ENCODE data around the gene PROB1. TPM values are rescaled to one million over a fixed set of nuclear protein-coding genes. Genes with fewer than 3 reads are reported as not detected.

The PROB1 gene
- total and polyA plus RNA-seq, 7 donors, result 15.2 to 86.7 (median 42.3) TPM

- Histone ChIP-seq H3K27ac (no peak overlapping the region), H3K9me3 (no peaks in the 10 kb centered on the region), H3K27me3 (ENCODE audit: insufficient read depth in 3 of 3, low read length in 2 of 3) (no peaks in the 10 kb centered on the region), H3K4me3 (no peak overlapping the region), H3K36me3 (ENCODE audit: insufficient read depth in 1 of 2, low read depth in 1 of 2) (no peaks in the 10 kb centered on the region), H3K4me1 (peaks cover 17% of the 10 kb centered on the region)
- intact Hi-C loops (cut with DNase I), result no loop called here
- 85 to 88% (median 85%) methylated on average over 13 of the region's 13 CpGs for WGBS, 3 donors
- DNase-seq, result no peak
- TF ChIP-seq, protein P1, sequence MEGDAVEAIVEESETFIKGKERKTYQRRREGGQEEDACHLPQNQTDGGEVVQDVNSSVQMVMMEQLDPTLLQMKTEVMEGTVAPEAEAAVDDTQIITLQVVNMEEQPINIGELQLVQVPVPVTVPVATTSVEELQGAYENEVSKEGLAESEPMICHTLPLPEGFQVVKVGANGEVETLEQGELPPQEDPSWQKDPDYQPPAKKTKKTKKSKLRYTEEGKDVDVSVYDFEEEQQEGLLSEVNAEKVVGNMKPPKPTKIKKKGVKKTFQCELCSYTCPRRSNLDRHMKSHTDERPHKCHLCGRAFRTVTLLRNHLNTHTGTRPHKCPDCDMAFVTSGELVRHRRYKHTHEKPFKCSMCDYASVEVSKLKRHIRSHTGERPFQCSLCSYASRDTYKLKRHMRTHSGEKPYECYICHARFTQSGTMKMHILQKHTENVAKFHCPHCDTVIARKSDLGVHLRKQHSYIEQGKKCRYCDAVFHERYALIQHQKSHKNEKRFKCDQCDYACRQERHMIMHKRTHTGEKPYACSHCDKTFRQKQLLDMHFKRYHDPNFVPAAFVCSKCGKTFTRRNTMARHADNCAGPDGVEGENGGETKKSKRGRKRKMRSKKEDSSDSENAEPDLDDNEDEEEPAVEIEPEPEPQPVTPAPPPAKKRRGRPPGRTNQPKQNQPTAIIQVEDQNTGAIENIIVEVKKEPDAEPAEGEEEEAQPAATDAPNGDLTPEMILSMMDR (IDR thresholded peaks at IDR 0.05), result no peak
- no peak for ATAC-seq
Measured at GRCh38 chr5:139378941-139379361, 16.0 kb downstream of the PROB1 start.

DNA sequence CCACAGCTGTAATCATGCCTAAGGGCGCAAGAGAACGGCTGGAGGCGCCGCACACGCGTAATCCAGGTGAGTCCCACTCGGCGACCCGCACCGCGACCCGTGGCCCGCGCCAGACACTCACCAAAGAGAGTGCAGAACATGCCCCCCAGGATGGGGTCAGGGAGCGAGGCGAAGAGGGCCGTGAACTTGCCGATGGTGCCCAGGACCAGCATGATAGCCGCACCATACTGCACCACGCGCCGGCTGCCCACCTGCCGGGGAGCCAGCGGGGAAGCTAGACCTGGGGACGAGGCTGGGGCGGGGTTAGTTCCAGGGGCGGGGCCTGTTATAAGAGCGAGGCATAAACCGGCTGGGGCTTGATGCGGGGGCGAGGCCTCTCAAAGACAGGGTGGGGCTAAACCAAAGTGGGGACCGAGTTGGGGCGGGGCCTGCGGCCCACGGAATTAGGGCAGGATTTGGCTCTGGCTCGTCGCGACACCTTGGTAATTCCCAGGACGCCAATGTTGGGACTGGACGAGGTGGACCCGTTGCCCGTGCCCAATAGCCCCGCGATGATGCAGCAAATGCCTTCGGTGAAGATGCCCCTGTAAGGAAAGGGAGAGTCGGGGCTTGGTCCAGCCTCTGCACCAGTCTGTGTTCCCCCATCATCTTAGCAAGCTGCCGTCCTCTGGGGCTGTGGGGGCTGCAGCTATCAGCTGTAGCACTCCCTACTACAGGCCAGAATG, 16.6 kb downstream of the PROB1 start:
- DNase-seq (no peak), ATAC-seq (no peak)
- TF ChIP-seq, protein P1 (IDR thresholded peaks at IDR 0.05), result no peak
- H3K4me3 ChIP-seq, result no peak overlapping the region
- peaks cover 23% of the 10 kb centered on the region for H3K4me1 ChIP-seq
- intact Hi-C loops (cut with DNase I), result no loop called here
- WGBS, 3 donors, result 72 to 76% (median 73%) methylated on average over 45 to 47 of the region's 47 CpGs
- H3K36me3 ChIP-seq (ENCODE audit: insufficient read depth in 1 of 2, low read depth in 1 of 2), result no peaks in the 10 kb centered on the region
- no peaks in the 10 kb centered on the region for H3K9me3 ChIP-seq
- no peak overlapping the region for H3K27ac ChIP-seq
- H3K27me3 ChIP-seq (ENCODE audit: insufficient read depth in 3 of 3, low read length in 2 of 3), result no peaks in the 10 kb centered on the region

- 34 to 71% (median 36%) methylated on average over 3 of the region's 3 CpGs for WGBS, 3 donors
- no peak for DNase-seq
Measured at GRCh38 chr5:139377226-139377625, 17.7 kb downstream of the PROB1 start.

GRCh38 chr5:139376364-139376763, 18.5 kb downstream of the PROB1 start:
- 92 to 96% (median 95%) methylated on average over 7 of the region's 7 CpGs for WGBS, 3 donors

More at GRCh38 chr5:139377226-139377625, 17.7 kb downstream of the PROB1 start:
- Histone ChIP-seq H3K4me3 (no peak overlapping the region), H3K9me3 (no peaks in the 10 kb centered on the region), H3K36me3 (ENCODE audit: insufficient read depth in 1 of 2, low read depth in 1 of 2) (peaks cover 0 to 2% of the 10 kb centered on the region in 2 donors), H3K27ac (no peak overlapping the region), H3K27me3 (ENCODE audit: insufficient read depth in 3 of 3, low read length in 2 of 3) (no peaks in the 10 kb centered on the region), H3K4me1 (peaks cover 29% of the 10 kb centered on the region)
- intact Hi-C loops (cut with DNase I), result no loop called here
- TF ChIP-seq, protein P1 (IDR thresholded peaks at IDR 0.05), result no peak
- ATAC-seq, result no peak

More at GRCh38 chr5:139376364-139376763, 18.5 kb downstream of the PROB1 start:
- Histone ChIP-seq H3K36me3 (ENCODE audit: insufficient read depth in 1 of 2, low read depth in 1 of 2) (peaks cover 0 to 11% of the 10 kb centered on the region in 2 donors), H3K9me3 (no peaks in the 10 kb centered on the region), H3K4me1 (peaks cover 32% of the 10 kb centered on the region), H3K27me3 (ENCODE audit: insufficient read depth in 3 of 3, low read length in 2 of 3) (no peaks in the 10 kb centered on the region), H3K4me3 (no peak overlapping the region), H3K27ac (no peak overlapping the region)
- DNase-seq (no peak), ATAC-seq (no peak)
- TF ChIP-seq, protein P1 (IDR thresholded peaks at IDR 0.05), result no peak
- intact Hi-C loops (cut with DNase I), result no loop called here

All from psoas muscle (tissue), 8 donors.